Anterior cingulate cortex (tissue), 58 donors: ENCODE data around the gene FBN3.
A peak's percentile ranks its signal among the peaks of the same experiment; 100 is the strongest.
"Not testable (repeated sequence)": the region's sequence is repeated elsewhere in the genome, so short reads cannot be mapped to it uniquely, and the experiment has no call there.

Experiments
- DNase-seq, 58 donors: peaks; one replicate each; lab custom pipeline; 2025; lab: John Stamatoyannopoulos, UW

Gene FBN3

DNA sequence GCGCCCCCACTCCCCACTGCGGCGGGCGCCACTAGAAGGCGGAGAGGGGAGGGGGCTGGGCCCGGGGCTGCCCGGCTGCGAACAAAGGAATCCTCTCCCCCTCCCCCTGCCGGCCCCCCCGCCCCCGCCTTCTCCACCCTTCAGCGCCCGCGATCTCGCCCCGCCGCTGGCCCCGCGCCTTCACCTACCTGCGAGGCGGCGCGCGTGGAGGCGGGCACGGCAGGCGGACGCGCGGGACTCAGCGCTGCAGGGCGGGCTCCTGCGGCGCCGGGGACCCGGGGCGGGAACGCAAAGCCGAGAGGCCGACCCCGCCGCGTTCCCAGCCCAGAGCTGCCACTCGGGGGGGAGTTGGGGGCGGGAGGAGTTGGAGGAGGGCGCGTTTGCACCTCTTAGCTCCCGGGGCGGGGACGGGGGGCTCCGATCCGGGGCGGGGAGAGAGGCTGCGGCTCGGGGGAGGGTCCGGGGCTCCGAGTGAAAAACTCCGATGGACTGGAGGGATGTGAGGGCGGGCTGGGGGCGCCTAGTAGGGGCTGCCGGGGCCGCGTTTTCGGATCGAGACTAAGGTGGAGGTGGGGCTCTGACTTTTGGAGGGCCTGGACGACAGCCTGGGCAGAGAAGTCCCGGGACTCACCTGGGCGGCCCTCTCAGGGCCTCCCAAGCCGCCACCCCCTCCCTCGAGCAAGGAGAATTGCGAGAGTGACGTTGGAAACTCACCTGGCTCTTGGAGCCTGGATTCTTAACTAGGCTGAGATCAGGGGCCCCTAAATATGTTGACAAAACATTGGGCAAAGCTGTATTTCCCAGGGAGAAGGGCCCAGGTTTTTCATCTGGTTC, at the start of gene FBN3:
Gene FBN3, minus strand, starts transcription at position 332 of the 834 bp plus-strand sequence. CDS start 2,112 bp downstream, outside the sequence.
- DNase-seq, result peak in 1 of 58 donors; percentile 9

DNA sequence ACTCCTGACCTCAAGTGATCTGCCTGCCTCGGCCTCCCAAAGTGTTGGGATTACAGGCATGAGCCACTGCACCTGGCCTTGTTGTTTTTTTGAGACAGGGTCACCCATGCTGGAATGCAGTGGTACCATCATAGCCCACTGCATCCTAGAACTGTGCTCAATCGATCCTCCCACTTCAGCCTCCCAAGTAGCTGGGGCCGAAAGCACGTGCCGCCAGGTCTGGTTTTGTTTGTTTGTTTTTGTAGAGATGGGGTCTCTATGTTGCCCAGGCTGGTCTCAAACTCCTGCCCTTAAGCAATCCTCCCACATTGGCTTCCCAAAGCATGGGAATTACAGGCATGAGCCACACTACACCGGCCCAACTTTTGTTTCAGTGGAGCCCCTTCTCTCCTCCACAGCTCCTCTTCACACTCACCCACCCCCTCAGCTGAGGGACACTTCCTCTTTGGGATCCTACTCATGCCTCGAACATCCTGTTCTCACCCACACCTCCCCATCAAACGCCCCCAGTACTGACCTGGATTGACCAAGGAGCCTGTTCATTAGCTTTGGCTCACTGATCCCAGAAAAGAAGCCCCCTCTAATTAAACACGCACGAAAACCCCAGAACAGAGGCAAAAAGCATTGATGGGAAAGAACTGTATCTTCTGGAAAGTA, 47.0 kb upstream of the FBN3 start:
- no peak for DNase-seq

DNA sequence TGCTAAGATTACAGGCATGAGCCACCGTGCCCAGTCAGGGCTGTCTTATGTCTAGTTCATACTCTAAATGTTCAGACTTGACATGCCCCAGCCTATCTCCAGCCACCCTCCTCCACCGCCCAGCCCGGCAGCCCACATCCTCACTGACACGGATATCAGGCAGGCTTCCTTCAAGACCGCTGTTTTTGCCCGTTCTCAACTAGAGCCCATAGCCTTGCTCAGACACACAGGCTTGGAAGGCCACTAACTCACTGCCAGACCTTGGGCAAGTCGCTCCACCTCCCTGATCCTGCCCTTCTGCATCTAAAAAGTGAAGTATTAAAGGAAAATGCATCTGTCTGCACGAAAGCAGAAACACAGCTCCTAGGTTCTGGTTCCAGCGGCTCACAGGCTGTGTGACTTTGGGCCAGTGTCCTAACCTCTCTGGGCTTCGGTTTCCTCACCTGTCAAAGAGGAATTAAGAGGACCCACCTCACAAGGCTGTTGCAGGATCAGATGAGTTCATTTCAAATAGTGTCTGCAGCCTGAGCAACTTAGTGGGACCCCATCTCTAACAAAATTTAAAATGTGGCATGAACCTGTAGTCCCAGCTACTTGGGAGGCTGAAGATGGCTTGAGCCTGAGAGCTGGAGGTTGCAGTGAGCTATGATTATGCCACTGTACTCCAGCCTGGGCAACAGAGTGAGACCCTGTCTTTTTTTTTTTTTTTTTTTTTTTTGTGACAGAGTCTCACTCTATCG, 45.3 kb upstream of the FBN3 start:
- no peak for DNase-seq

DNA sequence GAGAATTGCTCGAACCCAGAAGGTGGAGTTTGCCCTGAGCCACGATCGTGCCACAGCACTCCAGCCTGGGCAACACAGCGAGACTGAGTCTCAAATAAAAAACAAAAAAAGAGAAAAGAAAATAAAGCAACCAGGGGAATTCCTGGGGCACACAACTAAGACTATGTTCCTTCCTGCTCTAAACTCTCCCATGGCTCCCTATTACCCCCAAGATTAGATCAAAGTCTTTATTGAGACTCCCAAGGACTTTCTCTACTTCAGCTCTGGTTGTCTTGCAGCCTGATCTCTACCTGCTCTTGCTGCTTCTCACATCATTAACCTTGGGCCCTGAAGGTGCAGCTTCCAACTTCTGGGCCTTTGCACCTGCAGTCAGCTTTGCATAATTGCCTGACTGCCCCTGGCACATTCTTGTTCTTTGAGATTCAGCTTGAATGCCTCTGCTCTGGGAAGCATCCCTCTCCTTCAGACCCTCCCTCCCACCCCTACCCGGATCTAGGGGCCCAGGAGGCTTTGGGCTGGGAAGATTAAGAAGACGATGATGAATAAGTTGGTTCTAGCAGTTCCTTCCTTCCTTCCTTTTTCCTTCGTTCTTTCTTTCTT, 42.9 kb upstream of the FBN3 start:
- no peak for DNase-seq

DNA sequence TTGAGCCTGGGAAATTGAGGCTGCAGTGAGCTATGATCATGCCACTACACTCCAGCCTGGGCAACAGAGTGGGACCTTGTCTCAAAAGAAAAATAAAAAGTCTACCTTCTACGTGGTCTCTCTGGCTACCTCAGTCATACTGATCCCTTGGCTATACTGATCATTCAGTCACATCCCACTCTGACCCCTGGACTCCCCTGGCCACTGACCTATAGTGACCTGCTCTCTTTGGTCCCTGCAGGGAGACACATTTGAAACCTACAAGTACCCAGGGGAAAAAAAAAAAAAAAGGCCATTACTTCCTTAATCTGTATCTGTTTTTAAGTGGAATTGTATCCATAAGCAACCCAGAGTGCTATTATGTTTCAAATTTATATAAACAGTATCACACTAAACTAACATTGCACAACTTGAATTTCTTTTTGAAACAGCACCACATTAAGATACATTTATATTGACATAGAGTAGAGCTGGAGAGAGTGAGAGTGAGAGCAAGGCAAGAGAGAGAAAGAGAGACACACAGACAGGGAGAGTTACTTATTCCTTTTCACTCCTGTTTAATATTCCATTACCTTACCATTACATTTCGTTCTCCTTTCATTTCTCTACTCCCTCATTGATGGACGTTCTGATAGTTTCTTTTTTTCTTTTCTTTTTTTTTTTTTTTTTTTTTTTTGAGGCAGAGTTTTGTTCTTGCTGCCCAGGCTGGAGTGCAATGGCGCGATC, 36.1 kb upstream of the FBN3 start:
- no peak for DNase-seq

DNA sequence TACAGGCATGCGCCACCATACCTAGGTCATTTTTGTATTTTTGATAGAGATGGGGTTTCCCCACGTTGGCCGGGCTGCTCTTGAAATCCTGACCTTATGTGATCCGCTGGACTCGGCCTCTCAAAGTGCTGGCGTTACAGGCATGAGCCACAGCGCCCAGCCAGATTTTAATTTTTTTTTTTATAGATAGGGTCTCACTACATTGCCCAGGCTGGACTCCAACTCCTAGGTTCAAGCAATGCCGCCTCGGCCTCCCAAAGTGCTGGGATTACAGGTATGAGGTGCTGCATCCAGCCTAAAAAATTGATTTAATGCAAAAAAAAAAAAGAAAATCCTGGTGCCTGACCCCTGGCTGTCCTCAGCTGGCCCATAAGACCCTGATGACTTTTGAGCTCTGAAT, 34.9 kb upstream of the FBN3 start:
- DNase-seq, result no peak

DNA sequence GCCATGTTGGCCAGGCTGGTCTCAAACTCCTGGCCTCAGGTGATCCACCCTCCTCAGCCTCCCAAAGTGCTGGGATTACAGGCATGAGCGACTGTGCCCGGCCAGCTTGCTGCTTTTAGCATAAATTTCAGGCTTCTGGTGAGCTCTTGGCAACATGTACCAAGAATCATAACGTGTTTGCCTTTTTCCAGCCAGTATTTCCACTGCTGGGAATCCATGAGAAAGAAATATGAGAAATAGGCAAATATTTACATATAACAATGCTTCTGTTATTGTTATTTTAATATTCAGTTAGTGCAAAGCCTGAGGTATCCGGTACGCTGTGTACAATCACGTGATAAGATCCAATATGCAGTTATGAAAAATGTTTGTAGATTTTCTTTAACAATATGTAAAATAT, 30.6 kb upstream of the FBN3 start:
- DNase-seq, result no peak

DNA sequence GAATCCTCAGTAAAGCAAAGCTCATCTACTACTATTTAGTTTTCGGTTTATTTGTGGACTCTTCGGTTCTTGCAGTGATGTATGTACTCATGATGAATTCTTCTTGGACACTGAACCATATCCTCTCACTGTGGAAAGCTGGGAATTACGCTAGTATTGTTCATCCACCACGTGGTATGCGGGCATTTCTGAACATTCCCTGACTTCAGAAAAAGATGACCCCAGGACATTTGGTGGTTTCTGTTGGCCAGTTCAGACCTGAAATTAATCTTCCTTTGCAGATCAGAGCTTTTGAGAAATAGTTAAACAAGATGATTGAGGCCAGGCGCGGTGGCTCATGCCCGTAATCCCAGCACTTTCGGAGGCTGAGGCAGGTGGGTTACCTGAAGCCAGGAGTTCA, 25.3 kb upstream of the FBN3 start:
- DNase-seq, result no peak

DNA sequence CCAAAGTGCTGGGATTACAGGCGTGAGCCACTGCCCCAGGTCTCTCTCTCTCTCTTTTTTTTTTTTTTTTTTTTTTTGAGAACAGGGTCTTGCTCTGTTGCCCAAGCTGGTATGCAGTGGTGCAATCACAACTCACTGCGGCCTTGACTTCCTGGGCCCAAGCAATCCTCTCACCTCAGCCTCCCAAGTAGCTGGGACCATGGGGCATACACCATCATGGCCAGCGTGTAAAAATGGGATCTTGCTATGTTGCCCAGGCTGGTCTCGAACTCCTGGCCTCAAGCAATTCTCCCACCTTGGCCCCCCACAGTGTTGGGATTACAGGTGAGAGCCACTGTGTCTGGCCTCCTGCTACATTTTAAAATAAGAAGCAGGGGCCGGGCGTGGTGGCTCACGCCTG, 19.1 kb upstream of the FBN3 start:
- DNase-seq, result no peak

DNA sequence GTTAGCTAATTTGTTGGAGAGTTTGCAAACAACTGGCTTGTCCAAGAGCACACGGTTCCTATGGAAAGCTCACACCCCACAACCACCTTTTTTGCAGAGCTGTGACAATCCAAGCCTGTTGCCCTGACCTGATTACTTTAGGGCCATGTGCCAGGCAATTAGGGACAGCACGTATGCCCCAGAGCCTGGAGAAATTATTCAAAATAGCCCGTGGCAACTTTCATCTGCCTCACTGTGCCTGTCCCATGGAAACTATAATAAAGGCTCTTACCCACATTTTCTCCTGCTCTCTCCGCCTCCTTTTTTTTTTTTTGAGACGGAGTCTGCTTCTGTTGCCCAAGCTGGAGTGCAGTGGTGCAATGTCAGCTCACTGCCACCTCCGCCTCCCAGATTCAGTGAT, 18.6 kb upstream of the FBN3 start:
- DNase-seq, result no peak

DNA sequence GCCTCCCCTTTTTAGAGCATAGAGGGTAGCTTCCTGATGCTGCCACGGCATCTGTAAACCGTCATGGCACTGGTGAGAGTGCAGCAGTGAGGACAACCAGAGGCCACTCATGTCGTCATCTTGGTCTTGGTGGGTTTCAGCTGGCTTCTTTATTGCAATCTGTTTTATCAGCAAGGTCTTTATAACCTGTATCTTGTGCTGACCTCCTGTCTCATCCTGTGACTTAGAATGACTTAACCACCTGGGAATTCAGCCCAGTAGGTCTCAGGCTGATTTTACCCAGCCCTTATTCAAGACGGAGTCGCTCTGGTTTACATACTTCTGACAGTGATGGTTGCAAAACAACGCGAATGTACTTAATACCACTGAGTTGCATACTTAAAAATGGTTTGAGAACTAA, 14.4 kb upstream of the FBN3 start:
- DNase-seq, result no peak

DNA sequence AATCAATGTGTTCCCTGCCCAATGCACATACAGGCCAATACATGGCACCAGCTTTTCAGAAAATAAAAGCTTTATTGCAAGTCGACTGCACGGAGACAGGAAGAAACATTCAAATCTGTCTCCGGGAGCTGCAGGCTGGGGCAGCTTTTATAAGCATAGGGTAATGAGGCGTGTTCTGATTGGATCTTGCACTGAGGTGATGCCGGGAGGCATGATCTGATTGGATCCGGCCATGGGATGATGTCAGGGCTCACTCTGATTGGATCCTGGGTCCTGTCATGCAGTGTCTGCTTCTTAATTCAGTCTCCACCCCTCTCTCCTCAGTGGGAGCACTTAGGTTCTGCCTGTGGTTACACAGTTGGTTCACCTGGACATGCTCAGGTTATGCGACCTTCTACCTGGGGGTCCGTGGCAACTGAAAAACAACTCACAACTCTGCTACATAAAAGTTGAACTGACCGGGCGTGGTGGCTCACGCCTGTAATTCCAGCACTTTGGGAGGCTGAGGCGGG, 11.8 kb upstream of the FBN3 start:
- peak in 26 of 58 donors; percentile 2 to 42 (median 16) for DNase-seq

DNA sequence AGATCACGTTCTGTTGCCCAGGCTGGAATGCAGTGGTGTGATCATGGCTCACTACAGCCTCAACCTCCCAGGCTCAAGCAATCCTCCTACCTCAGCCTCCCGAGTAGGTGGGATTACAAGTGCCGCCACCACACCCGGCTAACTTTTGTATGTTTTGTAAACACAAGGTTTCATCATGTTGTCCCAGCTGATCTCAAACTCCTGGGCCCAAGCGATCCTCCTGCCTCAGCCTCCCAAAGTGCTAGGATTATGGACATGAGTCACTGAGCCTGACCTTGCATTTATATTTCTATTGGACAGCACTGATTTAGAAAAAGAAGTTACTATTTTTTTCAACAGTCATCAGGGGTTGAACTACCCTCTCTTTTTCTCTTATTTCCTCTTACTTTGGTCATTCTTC, 9.9 kb upstream of the FBN3 start:
- DNase-seq, result not testable (repeated sequence)

DNA sequence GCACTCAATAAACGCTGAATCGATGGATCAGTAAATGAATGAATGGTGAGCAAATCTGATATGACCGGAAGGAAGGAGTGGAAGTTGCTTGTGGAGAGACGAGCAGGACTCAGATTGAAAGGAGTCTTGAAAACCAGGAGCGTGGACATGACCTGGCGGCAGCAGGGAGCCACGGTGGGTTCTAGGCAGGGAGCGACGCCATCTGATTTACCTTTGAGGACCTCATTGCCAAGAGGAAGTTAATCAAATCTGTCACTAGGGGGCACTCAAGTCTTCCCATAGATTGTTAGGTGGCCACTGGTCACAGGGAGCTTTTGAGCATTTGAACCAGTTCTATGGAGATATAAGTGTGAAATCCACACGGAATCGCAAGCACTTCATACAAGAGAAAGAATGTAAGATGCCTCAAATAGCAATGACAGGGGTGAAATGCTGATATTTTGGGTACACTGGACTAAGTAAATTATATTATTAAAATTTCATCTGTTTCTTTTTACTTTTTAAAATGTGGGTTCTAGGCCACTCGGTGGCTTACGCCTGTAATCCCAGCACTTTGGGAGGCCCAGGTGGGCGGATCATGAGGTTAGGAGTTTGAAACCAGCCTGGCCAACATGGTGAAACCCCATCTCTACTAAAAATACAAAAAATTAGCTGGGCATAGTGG, 9.2 kb upstream of the FBN3 start:
- DNase-seq, result peak in 39 of 58 donors; percentile 2 to 85 (median 28)

DNA sequence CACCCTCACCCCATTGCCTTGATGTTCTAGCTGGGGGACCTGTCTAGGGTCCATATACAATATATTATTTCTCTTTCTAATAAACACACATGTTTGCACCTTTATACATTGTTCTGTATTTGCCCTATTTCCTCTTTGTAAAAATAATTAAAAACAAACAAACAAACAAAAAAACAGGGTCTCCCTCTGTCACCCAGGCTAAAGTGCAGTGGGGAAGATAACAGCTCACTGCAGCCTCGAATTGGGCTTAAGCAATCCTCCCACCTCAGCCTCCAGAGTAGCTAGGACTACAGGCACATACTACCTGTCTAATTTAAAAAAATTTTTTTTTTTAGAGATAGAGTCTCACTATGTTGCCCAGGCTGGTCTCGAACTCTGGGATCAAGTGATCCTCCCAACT, 5.9 kb upstream of the FBN3 start:
- no peak for DNase-seq

DNA sequence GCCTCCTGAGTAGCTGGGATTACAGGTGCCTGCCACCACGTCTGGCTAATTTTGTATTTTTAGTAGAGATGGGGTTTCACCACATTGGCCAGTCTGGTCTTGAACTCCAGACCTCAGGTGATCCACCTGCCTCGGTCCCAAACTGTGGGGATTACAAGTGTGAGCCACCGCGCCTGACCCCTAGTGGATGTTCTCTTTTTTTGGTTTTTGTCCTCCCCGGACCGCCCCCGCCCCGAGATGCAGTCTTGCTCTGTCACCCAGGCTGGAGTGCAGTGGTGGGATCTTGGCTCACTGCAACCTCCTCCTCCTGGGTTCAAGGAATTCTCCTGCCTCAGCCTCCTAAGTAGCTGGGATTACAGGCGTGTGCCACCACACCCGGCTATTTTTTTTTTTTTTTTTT, 4.6 kb upstream of the FBN3 start:
- not testable (repeated sequence) for DNase-seq

DNA sequence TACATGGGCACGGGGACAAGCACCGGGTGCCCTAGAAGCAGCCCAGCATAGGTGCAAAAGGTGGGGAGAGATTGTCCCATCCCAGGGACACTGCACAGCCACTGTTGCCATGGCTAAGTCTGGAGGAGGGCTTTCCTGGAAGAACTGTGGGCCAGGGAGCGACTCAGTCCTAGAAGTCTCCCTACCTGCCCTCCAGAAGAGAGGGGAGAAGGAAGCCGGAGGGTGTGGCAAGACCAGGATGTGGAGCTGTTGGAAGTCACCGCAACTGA, 2.3 kb upstream of the FBN3 start:
- DNase-seq, result no peak

DNA sequence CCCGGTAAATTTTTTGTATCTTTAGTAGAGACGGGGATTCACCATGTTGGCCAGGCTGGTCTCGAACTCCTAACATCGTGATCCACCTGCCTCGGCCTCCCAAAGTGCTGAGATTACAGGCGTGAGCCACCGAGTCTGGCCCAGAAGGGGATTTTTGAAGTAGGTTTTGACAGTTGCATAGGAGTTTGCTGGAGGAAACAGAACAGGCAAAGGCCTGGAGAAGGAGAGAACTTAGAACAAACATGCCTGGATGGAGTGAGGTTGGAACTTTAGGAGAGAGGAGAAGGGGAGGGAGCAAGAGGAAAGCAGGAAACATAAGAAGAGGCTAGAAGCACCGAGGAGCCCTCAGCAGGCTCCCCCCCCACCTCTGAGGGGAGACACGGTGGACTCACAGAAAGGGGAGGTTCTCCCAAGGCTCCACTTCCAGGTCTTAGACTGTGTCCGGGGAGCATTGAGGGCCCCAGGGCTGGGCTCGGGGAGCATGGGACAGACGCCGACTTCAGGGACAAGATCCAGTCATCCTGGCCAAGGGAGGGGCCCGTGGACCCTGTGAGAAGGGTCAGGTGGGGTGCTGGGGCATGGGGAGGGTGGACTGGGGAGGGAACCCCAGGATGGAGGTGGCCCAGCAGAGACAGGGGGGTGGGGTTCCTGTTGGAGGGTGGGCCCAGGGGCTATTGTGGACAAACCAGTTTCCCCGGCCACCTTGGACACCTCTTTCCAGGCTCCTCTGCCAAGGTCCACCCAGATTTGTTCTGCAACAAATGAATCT, 1.8 kb upstream of the FBN3 start:
- DNase-seq, result no peak
